ENCODE data around the gene ACSS3.

GRCh38 chr12:81206429-81206828, 128.6 kb downstream of the ACSS3 start:
- TF ChIP-seq CTCF (IDR thresholded peaks at IDR 0.05) (no peak), EZH2 (IDR thresholded peaks at IDR 0.05; ENCODE audit: borderline replicate concordance, insufficient read depth, low read depth, low read length, poor library complexity, severe bottlenecking) (no peak)
